ENCODE results near the gene CCDC85B. TPM values are rescaled to one million over a fixed set of nuclear protein-coding genes. Genes with fewer than 3 reads are reported as not detected.

The CCDC85B gene
- total RNA-seq, 6 experiments from 2014 or later = 4.9 to 19.2 (median 6.6) TPM

GRCh38 chr11:65854161-65854592, 36.3 kb upstream of the CCDC85B start:
- H3K4me3 ChIP-seq = no peak overlapping the region
- DNase-seq (no peak), ATAC-seq (no peak)
- peaks cover 6 to 38% (median 21%) of the 10 kb centered on the region in 4 donors for H3K36me3 ChIP-seq
- intact Hi-C loops (cut with DNase I) = no loop called here
- no peaks in the 10 kb centered on the region for H3K27me3 ChIP-seq
- H3K4me1 ChIP-seq = peaks cover 0 to 16% (median 4%) of the 10 kb centered on the region in 4 donors
- WGBS (ENCODE audit: insufficient coverage, low coverage, low lambda C conversion rate, missing lambda C conversion rate) = 87% methylated on average over 3 of the region's 4 CpGs
- H3K9me3 ChIP-seq = no peaks in the 10 kb centered on the region
- TF ChIP-seq POLR2A (IDR thresholded peaks at IDR 0.05) = no peak
- TF ChIP-seq CTCF (IDR thresholded peaks at IDR 0.05) = no peak
- no peak overlapping the region for H3K27ac ChIP-seq

GRCh38 chr11:65854852-65855837, 35.3 kb upstream of the CCDC85B start:
- peaks cover 6 to 38% (median 21%) of the 10 kb centered on the region in 4 donors for H3K36me3 ChIP-seq
- DNase-seq = peak in 2 of 3 donors; percentile 6 to 53
- TF ChIP-seq CTCF (IDR thresholded peaks at IDR 0.05) = no peak
- TF ChIP-seq POLR2A (IDR thresholded peaks at IDR 0.05) = no peak
- H3K4me1 ChIP-seq = peaks cover 0 to 17% (median 4%) of the 10 kb centered on the region in 4 donors
- H3K9me3 ChIP-seq = no peaks in the 10 kb centered on the region
- no peak for ATAC-seq
- no peaks in the 10 kb centered on the region for H3K27me3 ChIP-seq
- 78% methylated on average over 3 of the region's 15 CpGs for WGBS (ENCODE audit: insufficient coverage, low coverage, low lambda C conversion rate, missing lambda C conversion rate)
- no peak overlapping the region for H3K4me3 ChIP-seq
- no peak overlapping the region for H3K27ac ChIP-seq
- intact Hi-C loops (cut with DNase I) = no loop called here

- 84% methylated on average over 9 of the region's 15 CpGs for WGBS (ENCODE audit: insufficient coverage, low coverage, low lambda C conversion rate, missing lambda C conversion rate)
- no peak for ATAC-seq
- H3K27me3 ChIP-seq = no peaks in the 10 kb centered on the region
- H3K36me3 ChIP-seq = peaks cover 6 to 38% (median 21%) of the 10 kb centered on the region in 4 donors
- H3K27ac ChIP-seq = no peak overlapping the region
- intact Hi-C loops (cut with DNase I) = no loop called here
- TF ChIP-seq CTCF (IDR thresholded peaks at IDR 0.05) (no peak), POLR2A (IDR thresholded peaks at IDR 0.05) (no peak)
- peaks cover 0 to 17% (median 4%) of the 10 kb centered on the region in 4 donors for H3K4me1 ChIP-seq
- peak overlapping the region in 2 of 3 donors; percentile 86 to 97 for H3K4me3 ChIP-seq
- H3K9me3 ChIP-seq = no peaks in the 10 kb centered on the region
- no peak for DNase-seq
These were observed 34.5 kb upstream of the CCDC85B start for GRCh38 chr11:65855927-65856363.

GRCh38 chr11:65856689-65857499, 33.6 kb upstream of the CCDC85B start:
- Histone ChIP-seq H3K4me1 (peaks cover 0 to 25% (median 4%) of the 10 kb centered on the region in 4 donors), H3K36me3 (peaks cover 6 to 38% (median 20%) of the 10 kb centered on the region in 4 donors), H3K4me3 (peak overlapping the region; percentile 86 to 98 (median 97)), H3K27me3 (no peaks in the 10 kb centered on the region), H3K27ac (peak overlapping the region; percentile 94 to 96 (median 95)), H3K9me3 (no peaks in the 10 kb centered on the region)
- 14% methylated on average over 4 of the region's 57 CpGs for WGBS (ENCODE audit: insufficient coverage, low coverage, low lambda C conversion rate, missing lambda C conversion rate)
- ATAC-seq = peak; percentile 43 to 57 (median 50)
- intact Hi-C loops (cut with DNase I) = no loop called here
- peak; percentile 87 to 89 (median 88) for DNase-seq
- no peak for TF ChIP-seq CTCF (IDR thresholded peaks at IDR 0.05)
- TF ChIP-seq POLR2A (IDR thresholded peaks at IDR 0.05) = peak; percentile 68

Measured in right lobe of liver (tissue), 6 donors.